GM19467 (cell line): ENCODE measurements around the gene SHISA5.
A peak's percentile ranks its signal among the peaks of the same experiment; 100 is the strongest.
"Not testable (repeated sequence)": the region's sequence is repeated elsewhere in the genome, so short reads cannot be mapped to it uniquely, and the experiment has no call there.

ENCODE experiments used
- ATAC-seq: cut with Tn5 transposase; IDR thresholded peaks from one replicate; pipeline ENCODE4 v1.9.1; 2021; ENCODE audit warnings: mild to moderate bottlenecking, moderate library complexity; ENCODE audit not compliant: unreplicated experiment

The SHISA5 gene

GRCh38 chr3:48521635-48522034, 17.7 kb upstream of the SHISA5 start:
- no peak for ATAC-seq

GRCh38 chr3:48519277-48519643, 15.3 kb upstream of the SHISA5 start:
- no peak for ATAC-seq

DNA sequence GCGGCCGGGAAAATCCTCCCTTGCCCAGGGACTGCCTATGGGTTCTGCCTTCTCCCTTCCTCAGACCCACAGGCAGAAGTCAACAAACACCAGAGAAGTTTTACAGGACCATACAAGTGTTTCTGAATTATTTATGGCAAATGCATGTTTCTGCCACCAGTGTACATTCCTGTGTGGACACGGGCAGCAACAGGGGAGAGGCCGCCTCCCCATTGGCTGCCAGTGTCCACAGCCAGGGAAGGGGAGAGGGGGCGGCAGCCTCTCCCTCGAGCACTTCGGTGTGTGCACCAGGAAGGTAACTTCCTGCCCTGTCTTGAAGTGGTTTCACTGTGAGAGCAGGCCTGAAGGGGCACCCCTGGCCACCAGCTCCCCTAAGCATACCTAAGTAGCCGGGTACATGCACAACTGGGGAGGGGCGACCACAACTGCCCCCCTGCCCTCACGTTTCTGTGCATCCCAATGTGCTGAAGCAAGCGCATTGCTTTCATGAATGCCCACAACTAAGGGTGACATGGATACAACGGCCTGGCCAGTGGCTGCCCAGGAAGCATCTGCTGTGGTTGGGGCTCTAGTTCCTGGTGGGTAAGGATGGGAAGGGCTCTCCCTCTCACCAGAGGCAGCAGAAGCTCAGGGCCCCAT, 14.8 kb upstream of the SHISA5 start:
- ATAC-seq, result no peak

GRCh38 chr3:48518069-48518468, 14.1 kb upstream of the SHISA5 start:
- no peak for ATAC-seq

- no peak for ATAC-seq
Observed at GRCh38 chr3:48516571-48516970, 12.6 kb upstream of the SHISA5 start.

DNA sequence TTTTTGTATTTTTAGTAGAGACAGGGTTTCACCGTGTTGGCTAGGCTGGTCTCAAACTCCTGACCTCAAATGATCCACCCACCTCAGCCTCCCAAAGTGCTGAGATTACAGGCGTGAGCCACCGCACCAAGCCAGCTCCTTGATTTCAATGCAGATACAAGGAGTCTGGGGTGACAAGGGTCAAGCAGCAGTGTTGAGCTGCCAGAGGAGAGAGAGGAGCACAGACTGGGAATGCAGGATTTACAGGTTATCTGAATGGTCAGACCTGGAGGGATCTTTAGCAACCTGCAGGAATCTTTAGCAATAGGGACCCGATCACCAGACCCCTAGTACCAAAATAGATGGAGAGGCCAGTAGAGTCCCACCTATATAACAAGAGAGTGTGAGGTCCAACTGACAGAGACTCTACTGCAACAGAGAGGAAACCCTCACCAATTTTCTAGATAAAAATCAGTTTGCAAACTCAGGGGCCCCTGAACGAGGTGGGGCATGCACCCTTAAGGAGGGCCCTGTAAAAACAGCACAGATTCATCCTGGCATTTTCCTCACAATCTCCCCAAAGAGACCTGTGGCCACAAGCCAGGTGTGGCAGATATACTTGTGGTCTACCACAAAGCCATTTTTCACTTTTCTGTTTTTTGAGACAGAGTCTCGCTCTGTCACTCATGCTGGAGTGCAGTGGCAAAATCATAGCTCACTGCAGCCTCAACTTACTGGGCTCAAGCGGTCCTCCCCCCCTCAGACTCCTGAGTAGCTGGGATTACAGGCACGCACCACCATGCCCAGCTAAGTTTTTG, 10.7 kb upstream of the SHISA5 start:
- ATAC-seq, result no peak

- no peak for ATAC-seq
Observed at GRCh38 chr3:48511551-48511950, 7.6 kb upstream of the SHISA5 start.

DNA sequence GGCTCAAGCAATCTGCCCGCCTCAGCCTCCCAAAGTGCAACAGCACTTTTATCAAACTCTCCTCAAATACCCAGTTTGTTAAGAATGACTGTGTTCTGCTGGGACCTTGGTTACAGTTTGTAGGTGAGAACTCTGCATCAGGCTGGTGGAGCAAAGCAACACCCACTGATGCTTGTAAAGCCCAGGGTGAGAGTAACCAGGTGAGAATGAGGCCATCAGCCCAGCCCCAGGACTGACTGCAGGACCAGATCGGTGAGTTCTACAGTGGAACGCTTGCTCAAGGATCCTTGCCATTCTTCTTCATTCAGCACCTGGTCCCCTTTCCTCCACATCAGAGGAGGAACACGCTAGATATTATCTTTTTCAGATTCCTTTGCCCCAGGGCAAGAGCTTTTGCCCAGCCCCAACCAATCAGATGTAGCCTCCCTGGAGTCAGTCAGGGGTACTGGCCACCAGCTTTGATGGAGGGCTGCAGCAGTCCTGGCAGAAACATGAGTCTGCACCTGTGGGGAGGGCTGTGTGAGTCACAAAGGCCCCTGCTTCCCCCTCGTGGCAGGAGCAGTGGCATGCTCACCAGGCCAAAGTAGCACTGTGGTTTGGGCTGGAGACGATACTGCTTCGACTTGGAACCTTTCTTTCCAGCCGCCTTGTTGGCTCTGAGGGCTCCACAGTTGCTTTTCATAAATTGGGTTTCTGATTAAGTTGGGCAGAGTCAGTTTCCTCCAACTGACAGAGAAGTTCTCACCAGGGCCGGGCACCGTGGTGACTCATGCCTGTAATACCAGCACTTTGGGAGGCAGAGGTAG, 3.5 kb upstream of the SHISA5 start:
- ATAC-seq, result peak; percentile 67

DNA sequence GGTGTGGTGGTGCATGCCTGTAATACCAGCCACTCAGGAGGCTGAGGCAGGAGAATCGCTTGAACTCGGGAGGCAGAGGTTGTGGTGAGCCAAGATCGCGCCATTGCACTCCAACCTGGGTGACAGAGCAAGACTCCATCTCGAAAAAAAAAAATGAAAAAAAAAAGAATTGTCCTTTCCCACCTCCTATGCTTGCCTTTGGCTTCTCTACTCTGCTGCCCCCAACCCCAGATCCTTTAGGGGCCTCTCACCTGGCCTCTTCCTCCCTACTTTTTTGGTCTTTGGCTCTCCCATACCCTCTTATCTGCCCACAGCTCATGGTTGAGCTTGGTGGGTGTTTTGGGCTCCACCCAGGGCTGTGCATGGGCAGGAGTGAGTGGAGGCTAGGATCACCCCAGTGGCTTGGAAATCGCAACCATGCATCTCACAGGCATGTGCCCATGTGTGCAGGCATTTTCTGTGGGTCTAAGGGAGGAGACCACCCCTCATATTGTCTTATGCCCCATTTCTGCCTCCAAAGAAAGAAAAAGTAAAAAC, 2.1 kb upstream of the SHISA5 start:
- ATAC-seq, result no peak

- no peak for ATAC-seq
Observed at GRCh38 chr3:48505146-48505545, 1.2 kb upstream of the SHISA5 start.

DNA sequence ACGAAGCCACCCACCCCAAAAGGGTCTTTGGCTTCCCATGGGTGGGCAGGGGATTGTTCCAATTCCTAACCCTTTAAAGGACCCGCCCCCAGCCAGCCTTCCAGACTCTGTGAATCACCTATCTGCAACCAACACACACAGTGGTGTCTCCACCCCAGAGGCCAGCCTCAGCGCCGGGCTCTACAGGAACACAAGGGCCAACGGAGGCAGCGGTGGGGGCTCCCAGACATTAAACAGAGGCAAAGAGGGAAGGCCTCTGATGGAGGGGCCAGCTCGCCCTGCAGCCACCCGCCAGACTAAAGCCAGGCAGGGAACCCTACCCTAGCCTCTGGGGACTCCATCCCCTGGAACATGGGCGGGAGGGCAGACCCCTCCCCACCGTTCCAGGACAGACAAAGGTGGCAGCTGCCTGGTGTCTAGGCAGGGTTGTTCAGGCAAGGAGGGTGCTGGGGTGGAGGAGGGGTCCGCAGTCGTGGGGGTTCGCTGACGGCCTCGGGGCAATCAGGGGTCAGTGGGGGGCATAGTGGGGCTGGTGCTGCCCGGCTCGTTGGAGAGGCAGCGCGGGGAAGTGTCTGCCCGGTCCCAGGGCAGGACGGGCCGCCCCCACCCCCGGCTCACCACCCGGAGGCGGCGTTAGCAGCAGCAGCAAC, 448 bp downstream of the SHISA5 start:
- no peak for ATAC-seq

- ATAC-seq, result no peak
Observed at GRCh38 chr3:48502728-48503168, 1.2 kb downstream of the SHISA5 start.

GRCh38 chr3:48502121-48502520, 1.9 kb downstream of the SHISA5 start:
- no peak for ATAC-seq

DNA sequence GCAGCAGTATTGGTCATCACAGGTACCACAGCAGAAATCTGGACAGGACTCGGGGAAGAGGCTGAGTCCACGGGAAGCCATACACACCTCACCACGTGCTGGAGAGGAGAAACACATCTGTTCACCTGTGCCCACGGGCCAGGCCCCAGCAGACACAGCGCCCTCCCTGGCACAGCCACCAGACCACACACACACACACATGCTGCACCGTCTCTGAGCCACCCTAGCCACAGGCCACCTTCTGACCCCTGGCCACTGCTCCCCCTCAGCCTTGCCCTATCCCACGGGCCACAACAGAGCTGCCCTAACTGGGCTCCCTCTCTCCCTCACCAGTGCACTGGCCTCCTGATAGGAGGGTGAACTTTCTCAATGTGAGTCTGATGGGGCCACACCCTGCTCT, 2.8 kb downstream of the SHISA5 start:
- ATAC-seq, result no peak

DNA sequence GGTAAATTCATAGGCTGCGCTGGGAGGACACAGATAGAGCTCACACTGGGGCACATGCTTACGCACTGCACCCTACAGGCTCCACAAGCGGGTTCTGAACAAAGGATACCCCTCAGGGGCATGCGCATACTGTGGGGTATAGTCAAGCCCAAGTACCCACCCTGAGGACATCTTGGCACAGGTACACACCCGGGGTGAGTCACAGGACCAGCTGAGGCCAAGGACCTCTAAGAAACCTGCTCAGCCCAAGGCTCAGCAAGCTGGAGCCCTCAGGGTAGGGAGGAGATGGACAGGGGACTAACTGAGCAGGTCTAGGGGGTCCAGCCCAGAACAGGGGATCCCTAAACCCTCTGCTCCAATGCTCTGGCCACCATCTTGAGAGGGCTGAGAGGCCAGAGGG, 3.3 kb downstream of the SHISA5 start:
- ATAC-seq, result no peak

GRCh38 chr3:48493203-48493501, 10.8 kb downstream of the SHISA5 start:
- no peak for ATAC-seq

- no peak for ATAC-seq
Observed at GRCh38 chr3:48492461-48493202, 11.3 kb downstream of the SHISA5 start.

GRCh38 chr3:48486952-48487351, 17.0 kb downstream of the SHISA5 start:
- ATAC-seq, result no peak

- not testable (repeated sequence) for ATAC-seq
Observed at GRCh38 chr3:48482822-48483221, 21.2 kb downstream of the SHISA5 start.

DNA sequence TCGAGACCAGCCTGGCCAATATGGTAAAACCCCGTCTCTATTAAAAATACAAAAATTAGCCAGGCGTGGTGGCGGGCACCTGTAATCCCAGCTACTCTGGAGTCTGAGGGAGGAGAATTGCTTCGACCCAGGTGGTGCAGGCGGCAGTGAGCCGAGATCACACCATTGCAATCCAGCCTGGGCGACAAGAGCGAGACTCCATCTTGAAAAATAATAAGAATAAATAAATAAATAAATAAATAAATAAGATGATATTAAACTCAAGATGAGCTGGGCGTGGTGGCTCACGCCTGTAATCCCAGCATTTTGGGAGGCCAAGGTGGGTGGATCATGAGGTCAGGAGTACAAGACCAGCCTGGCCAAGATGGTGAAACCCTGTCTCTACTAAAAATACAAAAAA, 23.1 kb downstream of the SHISA5 start:
- not testable (repeated sequence) for ATAC-seq
